GM23338 (cell line): ENCODE data around the gene MON2. TPM values are rescaled to one million over a fixed set of nuclear protein-coding genes. Genes with fewer than 3 reads are reported as not detected.

Experiments used
- ATAC-seq: fragments of 200-7000 bp; cut with Tn5 transposase; 3 replicates; pipeline ENCODE4 v1.9.1; 2020
- DNase-seq: peaks from one replicate; pipeline ENCODE4 v3.0.0-alpha.2; 2015; ENCODE audit warnings: low spot score
- H2AFZ ChIP-seq: fragments of 200-600 bp; sonication (generic); 2 replicates; pipeline ENCODE4 v1.8.0; 2016; ENCODE audit warnings: antibody characterized with exemption, mild to moderate bottlenecking, moderate library complexity
- H3F3A ChIP-seq: fragments of 200-600 bp; sonication (generic); replicated peaks from 2 replicates; pipeline ENCODE4 v1.8.0; 2017; ENCODE audit warnings: antibody characterized with exemption, mixed run types, low read depth
- H3K27ac ChIP-seq: fragments of 200-600 bp; sonication (generic); 2 replicates; pipeline ENCODE4 v1.6.1; 2016; ENCODE audit warnings: low read depth
- H3K27me3 ChIP-seq: fragments of 200-600 bp; sonication (generic); 2 replicates; pipeline ENCODE4 v1.8.0; 2016; ENCODE audit warnings: mild to moderate bottlenecking, mixed run types, moderate library complexity; ENCODE audit not compliant: insufficient read depth
- H3K36me3 ChIP-seq: fragments of 200-600 bp; sonication (generic); 2 replicates; pipeline ENCODE4 v1.8.0; 2016; ENCODE audit warnings: mild to moderate bottlenecking; ENCODE audit not compliant: insufficient read depth
- H3K4me1 ChIP-seq: fragments of 200-600 bp; sonication (generic); 2 replicates; pipeline ENCODE4 v1.8.0; 2016; ENCODE audit warnings: mild to moderate bottlenecking, moderate library complexity; ENCODE audit not compliant: insufficient read depth
- H3K4me2 ChIP-seq: fragments of 200-600 bp; sonication (generic); 2 replicates; pipeline ENCODE4 v1.7.1; 2017; ENCODE audit warnings: mixed run types
- H3K4me3 ChIP-seq: fragments of 200-600 bp; sonication (generic); 2 replicates; pipeline ENCODE4 v1.6.1; 2016; ENCODE audit warnings: mixed run types
- H3K79me2 ChIP-seq: fragments of 200-600 bp; sonication (generic); replicated peaks from 2 replicates; pipeline ENCODE4 v1.8.0; 2017; ENCODE audit warnings: mild to moderate bottlenecking; ENCODE audit not compliant: insufficient read depth
- H3K9me2 ChIP-seq: fragments of 200-600 bp; sonication (generic); 2 replicates; pipeline ENCODE4 v1.8.0; 2017; ENCODE audit not compliant: insufficient read depth
- H4K20me1 ChIP-seq: fragments of 200-600 bp; sonication (generic); replicated peaks from 2 replicates; pipeline ENCODE4 v1.8.0; 2017; ENCODE audit warnings: mild to moderate bottlenecking; ENCODE audit not compliant: insufficient read depth
- H3K27ac Mint-ChIP-seq: 2 replicates; pipeline ENCODE4 v1.8.0; 2020; ENCODE audit warnings: inconsistent platforms, mild to moderate bottlenecking, moderate library complexity, mixed read lengths
- H3K27me3 Mint-ChIP-seq: 3 replicates; pipeline ENCODE4 v1.8.0; 2022; ENCODE audit warnings: low read depth, mild to moderate bottlenecking, moderate library complexity, mixed read lengths, inconsistent platforms; ENCODE audit not compliant: insufficient read depth, poor library complexity
- H3K36me3 Mint-ChIP-seq: 3 replicates; pipeline ENCODE4 v1.8.0; 2021; ENCODE audit warnings: low read depth, mild to moderate bottlenecking, inconsistent platforms, moderate library complexity, mixed read lengths
- H3K4me1 Mint-ChIP-seq: 3 replicates; pipeline ENCODE4 v1.8.0; 2020; ENCODE audit warnings: mild to moderate bottlenecking, inconsistent platforms, mixed read lengths
- H3K4me3 Mint-ChIP-seq: 3 replicates; pipeline ENCODE4 v1.8.0; 2021; ENCODE audit warnings: moderate library complexity, mild to moderate bottlenecking, inconsistent platforms, mixed read lengths
- H3K9me3 Mint-ChIP-seq: 3 replicates; pipeline ENCODE4 v1.8.0; 2020; ENCODE audit warnings: moderate library complexity, mild to moderate bottlenecking, inconsistent platforms, mixed read lengths
- CREB1 ChIP-seq: fragments of 250-450 bp; sonication (Bioruptor Pico); IDR thresholded peaks from 2 replicates; pipeline ENCODE4 v1.5.0; 2020; ENCODE audit warnings: low read depth, mild to moderate bottlenecking, moderate library complexity
- CTCF ChIP-seq, 2 experiments: fragments of 200-600 bp in 1 of 2; sonication (generic) in 1 of 2; conservative IDR thresholded peaks; 2 replicates each; pipeline versions ENCODE4 v1.5.1 to v1.6.1; 2016 to 2017; ENCODE audit warnings: antibody characterized with exemption in 2 of 2, low read depth in 2 of 2, mild to moderate bottlenecking in 2 of 2, moderate library complexity in 1 of 2
- ETS1 ChIP-seq: IDR thresholded peaks from 2 replicates; pipeline ENCODE4 v1.6.1; 2016; ENCODE audit warnings: antibody characterized with exemption
- EZH2 ChIP-seq: fragments of 200-600 bp; sonication (generic); IDR thresholded peaks from one replicate; pipeline ENCODE4 v1.8.0; 2017; ENCODE audit warnings: antibody characterized with exemption, mild to moderate bottlenecking, low read depth; ENCODE audit not compliant: unreplicated experiment
- EZH2phosphoT487 ChIP-seq: fragments of 200-600 bp; sonication (generic); IDR thresholded peaks from one replicate; pipeline ENCODE4 v1.8.1; 2018; ENCODE audit warnings: antibody characterized with exemption; ENCODE audit not compliant: unreplicated experiment
- JUNB ChIP-seq: IDR thresholded peaks from one replicate; pipeline ENCODE4 v1.6.1; 2016; ENCODE audit warnings: antibody characterized with exemption; ENCODE audit not compliant: unreplicated experiment
- NANOG ChIP-seq: IDR thresholded peaks from 2 replicates; pipeline ENCODE4 v1.6.1; 2016; ENCODE audit warnings: antibody characterized with exemption, borderline replicate concordance
- POLR2AphosphoS5 ChIP-seq: IDR thresholded peaks from 2 replicates; pipeline ENCODE4 v1.6.1; 2016; ENCODE audit warnings: antibody characterized with exemption, low read depth
- REST ChIP-seq: IDR thresholded peaks from one replicate; pipeline ENCODE4 v1.6.1; 2018; ENCODE audit warnings: antibody characterized with exemption; ENCODE audit not compliant: unreplicated experiment
- STAT1 ChIP-seq: IDR thresholded peaks from one replicate; pipeline ENCODE4 v1.6.1; 2016; ENCODE audit warnings: antibody characterized with exemption; ENCODE audit not compliant: unreplicated experiment
- ZNF114 ChIP-seq: fragments of 250-450 bp; sonication (Bioruptor Pico); IDR thresholded peaks from 2 replicates; pipeline ENCODE4 v1.5.0; 2020; ENCODE audit warnings: mild to moderate bottlenecking, moderate library complexity
- ZNF331 ChIP-seq: fragments of 250-450 bp; sonication (Bioruptor Pico); IDR thresholded peaks from 2 replicates; pipeline ENCODE4 v1.5.0; 2020; ENCODE audit warnings: low read depth, mild to moderate bottlenecking, moderate library complexity
- polyA plus RNA-seq: library from polyadenylated mRNA; unstranded; fragments of >200 nt; fragmentation: Nextera tagmentation; extraction: Ambion mirVana; gene quantifications from 2 replicates; pipeline ENCODE4 v1.2.1, GENCODE V29; 2016
- total RNA-seq: library from RNA; depleted of rRNA; stranded (reverse); fragments of >200 nt; shearing (Covaris generic); gene quantifications from 2 replicates; pipeline ENCODE4 v1.2.3, GENCODE V29; 2014
- TF ChIP-seq, protein P1 (sequence below): fragments of 250-450 bp; sonication (Bioruptor Pico); IDR thresholded peaks from 2 replicates; pipeline ENCODE4 v1.5.0; 2020; ENCODE audit warnings: mild to moderate bottlenecking, moderate library complexity

MON2 gene
- total and polyA plus RNA-seq, 2 experiments from 2014 or later: 11.0 to 27.3 TPM

- Histone ChIP-seq H4K20me1 (no peaks in the 10 kb centered on the region), H3K27me3 (no peaks in the 10 kb centered on the region), H3K9me2 (no peaks in the 10 kb centered on the region), H3K36me3 (peaks cover 6% of the 10 kb centered on the region; the same call in 1 of the 2 replicates), H2AFZ (no peak overlapping the region), H3K27ac (no peak overlapping the region), H3F3A (no peaks in the 10 kb centered on the region), H3K4me1 (no peaks in the 10 kb centered on the region), H3K4me3 (no peak overlapping the region), H3K79me2 (no peaks in the 10 kb centered on the region), H3K4me2 (no peak overlapping the region)
- H3K36me3 Mint-ChIP-seq: peaks cover 15% of the 10 kb centered on the region
- no peak overlapping the region for H3K27ac Mint-ChIP-seq
- DNase-seq: no peak
- no peaks in the 10 kb centered on the region for H3K4me1 Mint-ChIP-seq
- no peaks in the 10 kb centered on the region for H3K9me3 Mint-ChIP-seq
- TF ChIP-seq ETS1 (no peak), EZH2phosphoT487 (no peak), ZNF331 (no peak), CREB1 (no peak), EZH2 (no peak), REST (no peak), NANOG (no peak), ZNF114 (CRISPR knock-in tag) (no peak), STAT1 (no peak), CTCF (conservative IDR thresholded peaks at IDR 0.05; ENCODE audit: low read depth in 2 of 2) (no peak), POLR2AphosphoS5 (no peak), JUNB (no peak)
- TF ChIP-seq, protein P1, sequence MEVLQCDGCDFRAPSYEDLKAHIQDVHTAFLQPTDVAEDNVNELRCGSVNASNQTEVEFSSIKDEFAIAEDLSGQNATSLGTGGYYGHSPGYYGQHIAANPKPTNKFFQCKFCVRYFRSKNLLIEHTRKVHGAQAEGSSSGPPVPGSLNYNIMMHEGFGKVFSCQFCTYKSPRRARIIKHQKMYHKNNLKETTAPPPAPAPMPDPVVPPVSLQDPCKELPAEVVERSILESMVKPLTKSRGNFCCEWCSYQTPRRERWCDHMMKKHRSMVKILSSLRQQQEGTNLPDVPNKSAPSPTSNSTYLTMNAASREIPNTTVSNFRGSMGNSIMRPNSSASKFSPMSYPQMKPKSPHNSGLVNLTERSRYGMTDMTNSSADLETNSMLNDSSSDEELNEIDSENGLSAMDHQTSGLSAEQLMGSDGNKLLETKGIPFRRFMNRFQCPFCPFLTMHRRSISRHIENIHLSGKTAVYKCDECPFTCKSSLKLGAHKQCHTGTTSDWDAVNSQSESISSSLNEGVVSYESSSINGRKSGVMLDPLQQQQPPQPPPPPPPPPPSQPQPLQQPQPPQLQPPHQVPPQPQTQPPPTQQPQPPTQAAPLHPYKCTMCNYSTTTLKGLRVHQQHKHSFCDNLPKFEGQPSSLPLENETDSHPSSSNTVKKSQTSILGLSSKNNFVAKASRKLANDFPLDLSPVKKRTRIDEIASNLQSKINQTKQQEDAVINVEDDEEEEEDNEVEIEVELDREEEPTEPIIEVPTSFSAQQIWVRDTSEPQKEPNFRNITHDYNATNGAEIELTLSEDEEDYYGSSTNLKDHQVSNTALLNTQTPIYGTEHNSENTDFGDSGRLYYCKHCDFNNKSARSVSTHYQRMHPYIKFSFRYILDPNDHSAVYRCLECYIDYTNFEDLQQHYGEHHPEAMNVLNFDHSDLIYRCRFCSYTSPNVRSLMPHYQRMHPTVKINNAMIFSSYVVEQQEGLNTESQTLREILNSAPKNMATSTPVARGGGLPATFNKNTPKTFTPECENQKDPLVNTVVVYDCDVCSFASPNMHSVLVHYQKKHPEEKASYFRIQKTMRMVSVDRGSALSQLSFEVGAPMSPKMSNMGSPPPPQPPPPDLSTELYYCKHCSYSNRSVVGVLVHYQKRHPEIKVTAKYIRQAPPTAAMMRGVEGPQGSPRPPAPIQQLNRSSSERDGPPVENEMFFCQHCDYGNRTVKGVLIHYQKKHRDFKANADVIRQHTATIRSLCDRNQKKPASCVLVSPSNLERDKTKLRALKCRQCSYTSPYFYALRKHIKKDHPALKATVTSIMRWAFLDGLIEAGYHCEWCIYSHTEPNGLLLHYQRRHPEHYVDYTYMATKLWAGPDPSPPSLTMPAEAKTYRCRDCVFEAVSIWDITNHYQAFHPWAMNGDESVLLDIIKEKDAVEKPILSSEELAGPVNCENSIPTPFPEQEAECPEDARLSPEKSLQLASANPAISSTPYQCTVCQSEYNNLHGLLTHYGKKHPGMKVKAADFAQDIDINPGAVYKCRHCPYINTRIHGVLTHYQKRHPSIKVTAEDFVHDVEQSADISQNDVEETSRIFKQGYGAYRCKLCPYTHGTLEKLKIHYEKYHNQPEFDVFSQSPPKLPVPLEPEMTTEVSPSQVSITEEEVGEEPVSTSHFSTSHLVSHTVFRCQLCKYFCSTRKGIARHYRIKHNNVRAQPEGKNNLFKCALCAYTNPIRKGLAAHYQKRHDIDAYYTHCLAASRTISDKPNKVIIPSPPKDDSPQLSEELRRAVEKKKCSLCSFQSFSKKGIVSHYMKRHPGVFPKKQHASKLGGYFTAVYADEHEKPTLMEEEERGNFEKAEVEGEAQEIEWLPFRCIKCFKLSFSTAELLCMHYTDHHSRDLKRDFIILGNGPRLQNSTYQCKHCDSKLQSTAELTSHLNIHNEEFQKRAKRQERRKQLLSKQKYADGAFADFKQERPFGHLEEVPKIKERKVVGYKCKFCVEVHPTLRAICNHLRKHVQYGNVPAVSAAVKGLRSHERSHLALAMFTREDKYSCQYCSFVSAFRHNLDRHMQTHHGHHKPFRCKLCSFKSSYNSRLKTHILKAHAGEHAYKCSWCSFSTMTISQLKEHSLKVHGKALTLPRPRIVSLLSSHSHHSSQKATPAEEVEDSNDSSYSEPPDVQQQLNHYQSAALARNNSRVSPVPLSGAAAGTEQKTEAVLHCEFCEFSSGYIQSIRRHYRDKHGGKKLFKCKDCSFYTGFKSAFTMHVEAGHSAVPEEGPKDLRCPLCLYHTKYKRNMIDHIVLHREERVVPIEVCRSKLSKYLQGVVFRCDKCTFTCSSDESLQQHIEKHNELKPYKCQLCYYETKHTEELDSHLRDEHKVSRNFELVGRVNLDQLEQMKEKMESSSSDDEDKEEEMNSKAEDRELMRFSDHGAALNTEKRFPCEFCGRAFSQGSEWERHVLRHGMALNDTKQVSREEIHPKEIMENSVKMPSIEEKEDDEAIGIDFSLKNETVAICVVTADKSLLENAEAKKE (CRISPR knock-in tag): no peak
- no peak for ATAC-seq
- no peaks in the 10 kb centered on the region for H3K27me3 Mint-ChIP-seq
- no peak overlapping the region for H3K4me3 Mint-ChIP-seq
Observed at GRCh38 chr12:62552906-62553556, 86.4 kb downstream of the MON2 start.
